Keratinocyte (primary cell): ENCODE measurements around the gene SLCO3A1. TPM values are rescaled to one million over a fixed set of nuclear protein-coding genes. Genes with fewer than 3 reads are reported as not detected.

Source experiments
- DNase-seq: peaks from one replicate; pipeline ENCODE4 v3.0.0-alpha.2; 2011; ENCODE audit warnings: low read depth, missing footprints, low spot score
- FAIRE-seq: peaks from 2 replicates; lab custom pipeline; 2011; peaks lifted over from hg19 to GRCh38; lab: Jason Lieb, UNC
- H2AFZ ChIP-seq: 2 replicates; pipeline ENCODE4 v1.6.0; 2012; ENCODE audit warnings: low read length, control low read depth, inconsistent platforms; ENCODE audit not compliant: control insufficient read depth
- H3K27ac ChIP-seq: 2 replicates; pipeline ENCODE4 v1.5.1; 2011; ENCODE audit warnings: low read length; ENCODE audit not compliant: control insufficient read depth, insufficient read depth
- H3K27me3 ChIP-seq: 3 replicates; pipeline ENCODE4 v1.6.0; 2011; ENCODE audit warnings: low read length; ENCODE audit not compliant: control insufficient read depth, insufficient read depth; ENCODE audit errors: extremely low read depth
- H3K36me3 ChIP-seq, 2 experiments: 2 replicates in 1 of 2; 3 replicates in 1 of 2; pipeline ENCODE4 v1.5.1; 2011; ENCODE audit warnings: low read length in 2 of 2, mild to moderate bottlenecking in 1 of 2; ENCODE audit not compliant: control insufficient read depth in 2 of 2, insufficient read depth in 2 of 2; ENCODE audit errors: extremely low read depth in 1 of 2
- H3K4me1 ChIP-seq: 3 replicates; pipeline ENCODE4 v1.5.1; 2011; ENCODE audit warnings: low read length; ENCODE audit not compliant: control insufficient read depth, insufficient read depth; ENCODE audit errors: extremely low read depth
- H3K4me2 ChIP-seq: 3 replicates; pipeline ENCODE4 v1.6.0; 2011; ENCODE audit warnings: low read depth, low read length; ENCODE audit not compliant: control insufficient read depth, insufficient read depth; ENCODE audit errors: extremely low read depth
- H3K4me3 ChIP-seq, 3 experiments: fragments of 200-600 bp in 1 of 3; sonication (generic) in 1 of 3; 2 replicates in 2 of 3; 3 replicates in 1 of 3; pipeline ENCODE4 v1.5.1; 2011 to 2016; ENCODE audit warnings: low read length in 3 of 3, mild to moderate bottlenecking in 3 of 3, control low read depth in 2 of 3, inconsistent platforms in 1 of 3, low read depth in 1 of 3, mixed read lengths in 1 of 3, mixed run types in 1 of 3, moderate library complexity in 1 of 3; ENCODE audit not compliant: control insufficient read depth in 2 of 3, insufficient read depth in 2 of 3; ENCODE audit errors: extremely low read depth in 1 of 3
- H3K79me2 ChIP-seq: 2 replicates; pipeline ENCODE4 v1.6.0; 2012; ENCODE audit warnings: low read length; ENCODE audit not compliant: control insufficient read depth, insufficient read depth
- H3K9ac ChIP-seq: 3 replicates; pipeline ENCODE4 v1.6.0; 2011; ENCODE audit warnings: low read length; ENCODE audit not compliant: control insufficient read depth, insufficient read depth; ENCODE audit errors: extremely low read depth
- H3K9me1 ChIP-seq: 3 replicates; pipeline ENCODE4 v1.6.0; 2011; ENCODE audit warnings: low read length; ENCODE audit not compliant: control insufficient read depth, insufficient read depth; ENCODE audit errors: extremely low read depth
- H3K9me3 ChIP-seq: 2 replicates; pipeline ENCODE4 v1.5.1; 2012; ENCODE audit warnings: low read depth, low read length; ENCODE audit not compliant: control insufficient read depth
- H4K20me1 ChIP-seq: 3 replicates; pipeline ENCODE4 v1.6.0; 2011; ENCODE audit warnings: low read length; ENCODE audit not compliant: control insufficient read depth, insufficient read depth; ENCODE audit errors: extremely low read depth
- EZH2 ChIP-seq: IDR thresholded peaks from one replicate; pipeline ENCODE4 v1.6.1; 2012; ENCODE audit warnings: inconsistent platforms, mild to moderate bottlenecking, low read length, moderate library complexity
- dilution Hi-C: fragments of 300-500 bp; cut with MboI; formaldehyde crosslinking; loops from one replicate; pipeline ENCODE4 v1.7.0; 2020; ENCODE audit warnings: low sequenced_read_pairs; ENCODE audit not compliant: extremely low pct_ligation_motif_present
- polyA plus RNA-seq, 5 experiments: library from polyadenylated mRNA; depleted of rRNA in 3 of 5; stranded (reverse) in 3 of 5; stranded (forward) in 1 of 5; unstranded in 1 of 5; fragments of >200 nt; gene quantifications; 1 replicate in 1 of 5; 2 replicates in 3 of 5; 3 replicates in 1 of 5; pipeline versions ENCODE4 v1.2.1 to v1.2.3, GENCODE V29; 2011 to 2012; ENCODE audit warnings: missing spikeins in 2 of 5, low read depth in 1 of 5, low replicate concordance in 1 of 5
- TF ChIP-seq, protein P1 (sequence below), 3 experiments: IDR thresholded peaks in 1 of 3; conservative IDR thresholded peaks in 1 of 3; optimal IDR thresholded peaks in 1 of 3; 2 replicates in 2 of 3; 3 replicates in 1 of 3; pipeline versions ENCODE3 to v1.5.1; 2011; ENCODE audit warnings: low read length in 3 of 3, mild to moderate bottlenecking in 3 of 3, moderate library complexity in 2 of 3, control low read depth in 1 of 3, inconsistent platforms in 1 of 3; ENCODE audit not compliant: insufficient read depth in 2 of 3; ENCODE audit errors: extremely low read depth in 1 of 3

The SLCO3A1 gene
- polyA plus RNA-seq, 1 donor (not counting 4 experiments of a cell fraction or from before 2014, with no cell fraction given): 21.3 TPM

GRCh38 chr15:92056875-92057274 is 203.4 kb downstream of the SLCO3A1 start:
- no peak overlapping the region for H3K27ac ChIP-seq
- H2AFZ ChIP-seq: no peak overlapping the region
- peaks cover 9% of the 10 kb centered on the region for H3K79me2 ChIP-seq
- H3K4me3 ChIP-seq: no peak overlapping the region
- no peaks in the 10 kb centered on the region for H3K36me3 ChIP-seq
- dilution Hi-C loops: no loop called here
- DNase-seq: no peak
- H3K27me3 ChIP-seq: no peaks in the 10 kb centered on the region
- no peak overlapping the region for H3K9ac ChIP-seq
- H3K4me2 ChIP-seq: no peak overlapping the region
- no peaks in the 10 kb centered on the region for H3K9me3 ChIP-seq
- no peaks in the 10 kb centered on the region for H4K20me1 ChIP-seq
- no peak for FAIRE-seq
- H3K9me1 ChIP-seq: no peaks in the 10 kb centered on the region
- peaks cover 15% of the 10 kb centered on the region for H3K4me1 ChIP-seq
- no peak for TF ChIP-seq EZH2
- TF ChIP-seq, protein P1, sequence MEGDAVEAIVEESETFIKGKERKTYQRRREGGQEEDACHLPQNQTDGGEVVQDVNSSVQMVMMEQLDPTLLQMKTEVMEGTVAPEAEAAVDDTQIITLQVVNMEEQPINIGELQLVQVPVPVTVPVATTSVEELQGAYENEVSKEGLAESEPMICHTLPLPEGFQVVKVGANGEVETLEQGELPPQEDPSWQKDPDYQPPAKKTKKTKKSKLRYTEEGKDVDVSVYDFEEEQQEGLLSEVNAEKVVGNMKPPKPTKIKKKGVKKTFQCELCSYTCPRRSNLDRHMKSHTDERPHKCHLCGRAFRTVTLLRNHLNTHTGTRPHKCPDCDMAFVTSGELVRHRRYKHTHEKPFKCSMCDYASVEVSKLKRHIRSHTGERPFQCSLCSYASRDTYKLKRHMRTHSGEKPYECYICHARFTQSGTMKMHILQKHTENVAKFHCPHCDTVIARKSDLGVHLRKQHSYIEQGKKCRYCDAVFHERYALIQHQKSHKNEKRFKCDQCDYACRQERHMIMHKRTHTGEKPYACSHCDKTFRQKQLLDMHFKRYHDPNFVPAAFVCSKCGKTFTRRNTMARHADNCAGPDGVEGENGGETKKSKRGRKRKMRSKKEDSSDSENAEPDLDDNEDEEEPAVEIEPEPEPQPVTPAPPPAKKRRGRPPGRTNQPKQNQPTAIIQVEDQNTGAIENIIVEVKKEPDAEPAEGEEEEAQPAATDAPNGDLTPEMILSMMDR (optimal IDR thresholded peaks at IDR 0.05 in 1 of 3, IDR thresholded peaks at IDR 0.05 in 1 of 3, conservative IDR thresholded peaks at IDR 0.05 in 1 of 3; ENCODE audit: extremely low read depth in 1 of 3, insufficient read depth in 2 of 3, low read length in 3 of 3): no peak

DNA sequence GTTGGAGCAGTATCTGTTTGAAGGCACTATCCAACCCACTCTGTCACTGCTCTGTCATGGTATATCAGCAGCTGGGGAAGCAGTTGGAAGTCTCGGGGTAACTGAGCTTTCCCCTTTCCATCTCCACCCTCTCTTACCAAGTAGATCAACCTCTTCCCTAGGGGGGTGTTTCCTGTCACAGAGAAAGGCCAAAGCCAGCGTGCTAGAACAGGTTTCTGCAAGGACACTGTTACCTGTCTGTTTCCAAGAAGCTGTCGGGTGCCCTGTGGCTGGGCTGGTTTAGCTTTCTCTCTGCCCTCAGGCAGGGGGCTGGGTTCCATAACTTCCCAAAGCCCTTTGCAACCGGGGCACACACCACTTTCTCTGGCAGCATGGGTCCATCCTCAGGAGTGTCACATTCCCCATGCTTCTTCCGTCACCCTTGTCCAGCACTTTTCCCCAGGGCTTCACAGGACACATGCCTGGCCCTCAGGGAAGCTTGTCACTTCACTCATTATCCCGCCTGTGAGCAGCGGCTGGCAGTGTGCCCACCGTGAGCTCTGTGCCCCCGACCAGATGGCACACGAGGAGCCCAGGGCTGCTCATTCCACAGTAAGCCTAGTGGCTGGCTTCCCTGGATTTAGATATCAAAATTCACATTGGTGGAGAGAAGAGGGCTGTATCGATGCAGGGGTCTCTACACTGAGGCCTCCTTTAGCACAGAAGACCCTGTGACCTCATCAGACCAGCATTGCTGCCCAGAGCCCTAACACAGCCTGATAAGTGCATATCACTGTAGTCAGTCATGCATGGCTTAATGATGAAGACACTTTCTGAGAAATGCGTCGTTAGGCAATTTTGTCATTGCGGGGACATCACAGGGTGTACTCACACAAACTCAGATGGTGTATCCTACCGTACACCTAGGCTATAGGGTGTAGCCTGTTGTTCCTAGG is 205.8 kb downstream of the SLCO3A1 start:
- peaks cover 15% of the 10 kb centered on the region for H3K4me1 ChIP-seq
- H4K20me1 ChIP-seq: no peaks in the 10 kb centered on the region
- H2AFZ ChIP-seq: no peak overlapping the region
- H3K79me2 ChIP-seq: peaks cover 7% of the 10 kb centered on the region
- no peaks in the 10 kb centered on the region for H3K36me3 ChIP-seq
- H3K9ac ChIP-seq: peak overlapping the region; percentile 3
- no peaks in the 10 kb centered on the region for H3K9me1 ChIP-seq
- no peak overlapping the region for H3K4me3 ChIP-seq
- DNase-seq (no peak), FAIRE-seq (peak; percentile 86)
- no peaks in the 10 kb centered on the region for H3K27me3 ChIP-seq
- H3K9me3 ChIP-seq: no peaks in the 10 kb centered on the region
- TF ChIP-seq, protein P1 (optimal IDR thresholded peaks at IDR 0.05 in 1 of 3, IDR thresholded peaks at IDR 0.05 in 1 of 3, conservative IDR thresholded peaks at IDR 0.05 in 1 of 3; ENCODE audit: extremely low read depth in 1 of 3, insufficient read depth in 2 of 3, low read length in 3 of 3): no peak
- no peak for TF ChIP-seq EZH2
- dilution Hi-C loops: no loop called here
- peak overlapping the region; percentile 22 for H3K27ac ChIP-seq
- H3K4me2 ChIP-seq: peak overlapping the region; percentile 69
